NCI-H226 (cell line): ENCODE data around the gene SPECC1.
"Not testable (repeated sequence)": the region's sequence is repeated elsewhere in the genome, so short reads cannot be mapped to it uniquely, and the experiment has no call there.

Experiments
- DNase-seq: peaks from one replicate; pipeline ENCODE4 v3.0.0-alpha.2; 2015

The SPECC1 gene

GRCh38 chr17:20253323-20253722, 244.2 kb downstream of the SPECC1 start:
- no peak for DNase-seq

- no peak for DNase-seq
Measured at GRCh38 chr17:20254541-20254940, 245.4 kb downstream of the SPECC1 start.

- no peak for DNase-seq
Measured at GRCh38 chr17:20256144-20256543, 247.0 kb downstream of the SPECC1 start.

- DNase-seq = no peak
Measured at GRCh38 chr17:20257008-20257407, 247.8 kb downstream of the SPECC1 start.

GRCh38 chr17:20257798-20258197, 248.6 kb downstream of the SPECC1 start:
- no peak for DNase-seq

- no peak for DNase-seq
Measured at GRCh38 chr17:20259668-20260067, 250.5 kb downstream of the SPECC1 start.

GRCh38 chr17:20260268-20260667, 251.1 kb downstream of the SPECC1 start:
- no peak for DNase-seq

- no peak for DNase-seq
Measured at GRCh38 chr17:20262226-20263114, 253.3 kb downstream of the SPECC1 start.

- not testable (repeated sequence) for DNase-seq
Measured at GRCh38 chr17:20263115-20263433, 253.9 kb downstream of the SPECC1 start.

- DNase-seq = peak; percentile 56
Measured at GRCh38 chr17:20263595-20263994, 254.4 kb downstream of the SPECC1 start.

- no peak for DNase-seq
Measured at GRCh38 chr17:20264996-20265395, 255.8 kb downstream of the SPECC1 start.

GRCh38 chr17:20266806-20267458, 257.8 kb downstream of the SPECC1 start:
- DNase-seq = peak; percentile 67

- no peak for DNase-seq
Measured at GRCh38 chr17:20267459-20267842, 258.3 kb downstream of the SPECC1 start.

GRCh38 chr17:20270369-20270768, 261.2 kb downstream of the SPECC1 start:
- DNase-seq = no peak

- DNase-seq = no peak
Measured at GRCh38 chr17:20271011-20271610, 262.0 kb downstream of the SPECC1 start.

GRCh38 chr17:20273741-20274500, 264.8 kb downstream of the SPECC1 start:
- no peak for DNase-seq

GRCh38 chr17:20275653-20276052, 266.5 kb downstream of the SPECC1 start:
- no peak for DNase-seq

- DNase-seq = no peak
Measured at GRCh38 chr17:20276421-20276820, 267.3 kb downstream of the SPECC1 start.

- no peak for DNase-seq
Measured at GRCh38 chr17:20278805-20279204, 269.6 kb downstream of the SPECC1 start.

GRCh38 chr17:20279631-20280030, 270.5 kb downstream of the SPECC1 start:
- DNase-seq = no peak

- DNase-seq = no peak
Measured at GRCh38 chr17:20280051-20280450, 270.9 kb downstream of the SPECC1 start.

- no peak for DNase-seq
Measured at GRCh38 chr17:20280851-20281250, 271.7 kb downstream of the SPECC1 start.

- DNase-seq = no peak
Measured at GRCh38 chr17:20281860-20282259, 272.7 kb downstream of the SPECC1 start.
